ENCODE measurements around the gene CPHXL2.
A peak's percentile ranks its signal among the peaks of the same experiment; 100 is the strongest.

The CPHXL2 gene

GRCh38 chr16:75635036-75635435 lies 41.8 kb downstream of the CPHXL2 start:
- no peak for DNase-seq

- DNase-seq, result no peak
These were observed 44.0 kb downstream of the CPHXL2 start for GRCh38 chr16:75632857-75633256.

GRCh38 chr16:75630052-75630451 lies 46.8 kb downstream of the CPHXL2 start:
- no peak for DNase-seq

GRCh38 chr16:75629132-75629531 lies 47.7 kb downstream of the CPHXL2 start:
- DNase-seq, result no peak

GRCh38 chr16:75628351-75628750 lies 48.5 kb downstream of the CPHXL2 start:
- no peak for DNase-seq

- no peak for DNase-seq
These were observed 49.0 kb downstream of the CPHXL2 start for GRCh38 chr16:75627851-75628250.

- no peak for DNase-seq
These were observed 50.0 kb downstream of the CPHXL2 start for GRCh38 chr16:75626806-75627205.

- DNase-seq, result no peak
These were observed 51.9 kb downstream of the CPHXL2 start for GRCh38 chr16:75624921-75625334.

- DNase-seq, result peak; percentile 98
These were observed 53.8 kb downstream of the CPHXL2 start, which contains the start of gene ADAT1 for GRCh38 chr16:75622761-75623605. Gene ADAT1 (minus strand): TSS chr16:75623281. CDS start chr16:75620799, 2,482 bp downstream.

- DNase-seq, result peak; percentile 39
These were observed 55.7 kb downstream of the CPHXL2 start for GRCh38 chr16:75621170-75621477.

GRCh38 chr16:75620326-75621169 lies 56.3 kb downstream of the CPHXL2 start:
- peak; percentile 45 for DNase-seq

GRCh38 chr16:75618780-75619179 lies 58.0 kb downstream of the CPHXL2 start:
- DNase-seq, result no peak

- peak; percentile 40 for DNase-seq
These were observed 59.7 kb downstream of the CPHXL2 start for GRCh38 chr16:75617121-75617520.

- DNase-seq, result peak; percentile 88
These were observed 60.2 kb downstream of the CPHXL2 start for GRCh38 chr16:75616521-75617010.

- DNase-seq, result no peak
These were observed 61.2 kb downstream of the CPHXL2 start for GRCh38 chr16:75615619-75616018.

- no peak for DNase-seq
These were observed 62.5 kb downstream of the CPHXL2 start for GRCh38 chr16:75614066-75614897.

Data from activated CD4-positive, alpha-beta T cell treated with anti-CD3 and anti-CD28 coated beads, Interleukin-2, Interleukin-6, amounts not matched to agents 100 ng/mL and 50 ng/mL, durations not matched to agents 16 hours and 8 hours (primary cell).